ENCODE data around the gene MAP2K6.

MAP2K6 gene

GRCh38 chr17:69414408-69415274 lies at the start of gene MAP2K6:
Gene MAP2K6, plus strand, starts transcription at chr17:69414697. Its CDS starts 288 bp downstream, at chr17:69414985.
- FAIRE-seq = no peak

GRCh38 chr17:69367298-69367697 lies 47.2 kb upstream of the MAP2K6 start:
- FAIRE-seq = no peak

GRCh38 chr17:69373069-69373468 lies 41.4 kb upstream of the MAP2K6 start:
- no peak for FAIRE-seq

GRCh38 chr17:69375229-69375628 lies 39.3 kb upstream of the MAP2K6 start:
- FAIRE-seq = no peak

GRCh38 chr17:69388822-69389442 lies 25.6 kb upstream of the MAP2K6 start:
- no peak for FAIRE-seq

- no peak for FAIRE-seq
These were observed 23.5 kb upstream of the MAP2K6 start for GRCh38 chr17:69390795-69391501.

GRCh38 chr17:69401251-69401650 lies 13.2 kb upstream of the MAP2K6 start:
- no peak for FAIRE-seq

- no peak for FAIRE-seq
These were observed 12.4 kb upstream of the MAP2K6 start for GRCh38 chr17:69402052-69402451.

- FAIRE-seq = no peak
These were observed 10.1 kb upstream of the MAP2K6 start for GRCh38 chr17:69404399-69404798.

- FAIRE-seq = no peak
These were observed 9.4 kb upstream of the MAP2K6 start for GRCh38 chr17:69405096-69405495.

GRCh38 chr17:69406941-69407340 lies 7.6 kb upstream of the MAP2K6 start:
- no peak for FAIRE-seq

GRCh38 chr17:69407759-69408158 lies 6.7 kb upstream of the MAP2K6 start:
- no peak for FAIRE-seq

GRCh38 chr17:69410671-69411070 lies 3.8 kb upstream of the MAP2K6 start:
- no peak for FAIRE-seq

- FAIRE-seq = no peak
These were observed 2.7 kb upstream of the MAP2K6 start for GRCh38 chr17:69411766-69412165.

GRCh38 chr17:69412251-69412671 lies 2.2 kb upstream of the MAP2K6 start:
- no peak for FAIRE-seq

GRCh38 chr17:69415431-69415830 lies 934 bp downstream of the MAP2K6 start:
- no peak for FAIRE-seq

- peak; percentile 57 for FAIRE-seq
These were observed 3.3 kb downstream of the MAP2K6 start for GRCh38 chr17:69417545-69418483.

- no peak for FAIRE-seq
These were observed 4.0 kb downstream of the MAP2K6 start for GRCh38 chr17:69418535-69418934.

GRCh38 chr17:69423450-69423849 lies 9.0 kb downstream of the MAP2K6 start:
- no peak for FAIRE-seq

GRCh38 chr17:69424287-69425041 lies 10.0 kb downstream of the MAP2K6 start:
- no peak for FAIRE-seq

GRCh38 chr17:69425978-69426377 lies 11.5 kb downstream of the MAP2K6 start:
- FAIRE-seq = no peak
